Gastroesophageal sphincter (tissue), 3 donors: ENCODE results near the gene KLHL40.

Experiments
- EP300 ChIP-seq: sonication (generic); formaldehyde crosslinking; IDR thresholded peaks from one replicate; pipeline ENCODE4 v1.6.1; 2017; ENCODE audit warnings: antibody characterized with exemption, mild to moderate bottlenecking
- POLR2A ChIP-seq, 2 donors: fragments of 450-650 bp; IDR thresholded peaks; one replicate each; pipeline ENCODE4 v1.6.1; 2017; ENCODE audit warnings: antibody characterized with exemption in 2 of 2, mild to moderate bottlenecking in 2 of 2, moderate library complexity in 1 of 2
- TF ChIP-seq, protein P1 (sequence below), 4 experiments: fragments of 200-600 bp in 2 of 4; fragments of 450-650 bp in 2 of 4; sonication (generic) in 1 of 4; IDR thresholded peaks; one replicate each; pipeline ENCODE4 v1.5.1; 2017 to 2019; ENCODE audit warnings: antibody characterized with exemption in 4 of 4, mild to moderate bottlenecking in 2 of 4, moderate library complexity in 2 of 4

DNA sequence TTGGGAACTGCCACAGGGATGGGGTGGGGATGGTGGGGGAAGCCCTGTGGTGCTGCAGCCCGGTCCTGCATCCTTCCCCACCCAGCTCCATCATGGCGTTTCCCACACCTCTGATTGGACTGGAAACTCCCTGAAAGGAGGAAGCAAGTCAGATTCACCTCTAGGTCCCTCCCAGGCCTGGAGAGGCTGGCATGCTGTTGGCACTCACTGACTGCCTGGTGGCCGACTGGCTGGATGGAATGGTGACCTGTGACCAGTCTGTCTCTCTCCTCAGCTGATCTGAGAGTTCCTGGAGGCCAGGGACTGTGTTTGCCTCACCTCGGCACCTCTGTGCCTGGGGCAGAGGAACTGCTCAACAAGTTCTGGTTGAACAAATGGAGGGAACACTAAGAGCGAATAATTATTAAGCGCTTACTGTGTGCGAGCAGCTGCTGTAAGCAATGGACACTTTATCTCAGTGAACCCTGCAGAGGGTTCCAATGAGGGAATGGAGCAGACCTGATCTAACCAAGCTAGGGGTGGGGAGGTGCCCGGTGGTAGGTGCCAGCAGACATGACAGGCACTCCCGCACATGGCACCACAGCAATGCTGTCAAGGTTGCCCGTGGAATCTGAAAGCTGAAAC lies 20.7 kb downstream of the KLHL40 start:
- TF ChIP-seq EP300 (no peak), POLR2A (IDR thresholded peaks at IDR 0.05) (no peak)
- TF ChIP-seq, protein P1, sequence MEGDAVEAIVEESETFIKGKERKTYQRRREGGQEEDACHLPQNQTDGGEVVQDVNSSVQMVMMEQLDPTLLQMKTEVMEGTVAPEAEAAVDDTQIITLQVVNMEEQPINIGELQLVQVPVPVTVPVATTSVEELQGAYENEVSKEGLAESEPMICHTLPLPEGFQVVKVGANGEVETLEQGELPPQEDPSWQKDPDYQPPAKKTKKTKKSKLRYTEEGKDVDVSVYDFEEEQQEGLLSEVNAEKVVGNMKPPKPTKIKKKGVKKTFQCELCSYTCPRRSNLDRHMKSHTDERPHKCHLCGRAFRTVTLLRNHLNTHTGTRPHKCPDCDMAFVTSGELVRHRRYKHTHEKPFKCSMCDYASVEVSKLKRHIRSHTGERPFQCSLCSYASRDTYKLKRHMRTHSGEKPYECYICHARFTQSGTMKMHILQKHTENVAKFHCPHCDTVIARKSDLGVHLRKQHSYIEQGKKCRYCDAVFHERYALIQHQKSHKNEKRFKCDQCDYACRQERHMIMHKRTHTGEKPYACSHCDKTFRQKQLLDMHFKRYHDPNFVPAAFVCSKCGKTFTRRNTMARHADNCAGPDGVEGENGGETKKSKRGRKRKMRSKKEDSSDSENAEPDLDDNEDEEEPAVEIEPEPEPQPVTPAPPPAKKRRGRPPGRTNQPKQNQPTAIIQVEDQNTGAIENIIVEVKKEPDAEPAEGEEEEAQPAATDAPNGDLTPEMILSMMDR (IDR thresholded peaks at IDR 0.05): no peak
